GM18870 (cell line): ENCODE results near the gene GPC6.
A peak's percentile ranks its signal among the peaks of the same experiment; 100 is the strongest.

ENCODE experiments used
- ATAC-seq: cut with Tn5 transposase; IDR thresholded peaks from one replicate; pipeline ENCODE4 v1.9.1; 2021; ENCODE audit warnings: moderate library complexity; ENCODE audit not compliant: unreplicated experiment

Gene GPC6

GRCh38 chr13:94305934-94306333, 1079.3 kb downstream of the GPC6 start:
- no peak for ATAC-seq

GRCh38 chr13:94308832-94309231, 1082.2 kb downstream of the GPC6 start:
- no peak for ATAC-seq

- ATAC-seq: no peak
These were observed 1083.0 kb downstream of the GPC6 start for GRCh38 chr13:94309576-94309975.

- ATAC-seq: no peak
These were observed 1083.6 kb downstream of the GPC6 start for GRCh38 chr13:94309997-94310855.

- ATAC-seq: no peak
These were observed 1085.3 kb downstream of the GPC6 start for GRCh38 chr13:94311893-94312292.

GRCh38 chr13:94312511-94313216, 1086.1 kb downstream of the GPC6 start:
- ATAC-seq: no peak

GRCh38 chr13:94313321-94313910, 1086.8 kb downstream of the GPC6 start:
- no peak for ATAC-seq

GRCh38 chr13:94313926-94314325, 1087.3 kb downstream of the GPC6 start:
- ATAC-seq: no peak

- ATAC-seq: no peak
These were observed 1088.6 kb downstream of the GPC6 start for GRCh38 chr13:94315188-94315587.

GRCh38 chr13:94317063-94317491, 1090.5 kb downstream of the GPC6 start:
- no peak for ATAC-seq

- no peak for ATAC-seq
These were observed 1091.8 kb downstream of the GPC6 start for GRCh38 chr13:94318418-94318817.

- no peak for ATAC-seq
These were observed 1092.9 kb downstream of the GPC6 start for GRCh38 chr13:94319501-94319900.

- no peak for ATAC-seq
These were observed 1096.5 kb downstream of the GPC6 start for GRCh38 chr13:94322925-94323763.

- ATAC-seq: no peak
These were observed 1097.5 kb downstream of the GPC6 start for GRCh38 chr13:94323764-94324758.

- ATAC-seq: no peak
These were observed 1098.3 kb downstream of the GPC6 start for GRCh38 chr13:94324767-94325540.

GRCh38 chr13:94325650-94326049, 1099.0 kb downstream of the GPC6 start:
- ATAC-seq: no peak

GRCh38 chr13:94327318-94327717, 1100.7 kb downstream of the GPC6 start:
- ATAC-seq: peak; percentile 97

GRCh38 chr13:94328381-94329041, 1101.9 kb downstream of the GPC6 start:
- ATAC-seq: no peak
